ENCODE results near the gene IMMP2L. TPM values are rescaled to one million over a fixed set of nuclear protein-coding genes. Genes with fewer than 3 reads are reported as not detected.

Gene IMMP2L
- total and polyA plus RNA-seq, 2 donors (not counting 3 experiments of a cell fraction or from before 2014, with no cell fraction given), result 9.9 to 11.8 TPM

- H3K9me3 ChIP-seq (replicated peaks; ENCODE audit: control insufficient read depth, insufficient read depth, low read length), result no peaks in the 10 kb centered on the region
- no peak overlapping the region for H3K4me2 ChIP-seq (ENCODE audit: insufficient read depth, low read length)
- H3K4me1 ChIP-seq (ENCODE audit: control insufficient read depth, extremely low read depth, insufficient read depth, low read length), result no peaks in the 10 kb centered on the region
- H3K9me1 ChIP-seq (replicated peaks; ENCODE audit: control insufficient read depth, extremely low read depth, insufficient read depth, low read length), result no peaks in the 10 kb centered on the region
- H3K4me3 ChIP-seq (replicated peaks in 1 of 3; ENCODE audit: insufficient read depth in 1 of 3, low read depth in 1 of 3, low read length in 3 of 3), result no peak overlapping the region
- BruUV-seq (replicated peaks), result no TSS peak
- POLR2A ChIA-PET, result interaction anchor here (0.5 kb wide), 1 partner anchor 150 kb away, joined by 8 read pairs; no protein-coding TSS in a partner anchor
- H3K27me3 ChIP-seq (ENCODE audit: control insufficient read depth in 2 of 2, insufficient read depth in 2 of 2, low read length in 2 of 2), result no peaks in the 10 kb centered on the region
- H3K36me3 ChIP-seq (ENCODE audit: control insufficient read depth in 2 of 2, extremely low read depth in 1 of 2, insufficient read depth in 2 of 2, low read length in 2 of 2), result no peaks in the 10 kb centered on the region
- no peaks in the 10 kb centered on the region for H4K20me1 ChIP-seq (replicated peaks; ENCODE audit: control insufficient read depth, extremely low read depth, insufficient read depth, low read length)
- FAIRE-seq (no peak), DNase-seq (ENCODE audit: low read depth, low spot score) (no peak)
- TF ChIP-seq FOS (IDR thresholded peaks at IDR 0.05; ENCODE audit: borderline replicate concordance, insufficient read depth, low read length) (no peak), MYC (IDR thresholded peaks at IDR 0.05; ENCODE audit: low read depth, low read length) (no peak), EZH2 (IDR thresholded peaks at IDR 0.05; ENCODE audit: borderline replicate concordance, low read depth, low read length, severe bottlenecking) (no peak), POLR2AphosphoS5 (IDR thresholded peaks at IDR 0.05; ENCODE audit: insufficient read depth, low read depth, low read length) (no peak), CTCF (IDR thresholded peaks at IDR 0.05; ENCODE audit: extremely low read depth in 1 of 2, insufficient read depth in 1 of 2, low read depth in 1 of 2, low read length in 2 of 2) (no peak), GATA2 (IDR thresholded peaks at IDR 0.05; ENCODE audit: insufficient read depth, insufficient read length, low read depth, low read length) (no peak), JUN (IDR thresholded peaks at IDR 0.05; ENCODE audit: borderline replicate concordance, insufficient read depth, insufficient read length, low read depth) (no peak), MAX (IDR thresholded peaks at IDR 0.05; ENCODE audit: insufficient read depth, insufficient read length) (no peak), POLR2A (IDR thresholded peaks at IDR 0.05; ENCODE audit: low read depth, low read length) (no peak)
- intact Hi-C loops (cut with micrococcal nuclease) (no loop called here), dilution Hi-C loops (cut with MboI; ENCODE audit: extremely low pct_ligation_motif_present, low sequenced_read_pairs) (no loop called here)
- H2AFZ ChIP-seq (ENCODE audit: low read depth, low read length), result no peak overlapping the region
- no peak overlapping the region for H3K27ac ChIP-seq (ENCODE audit: insufficient read depth, low read depth, low read length)
- H3K9ac ChIP-seq (replicated peaks; ENCODE audit: extremely low read depth, insufficient read depth, low read length), result no peak overlapping the region
- no peaks in the 10 kb centered on the region for H3K79me2 ChIP-seq (ENCODE audit: control insufficient read depth, insufficient read depth, low read length)
- CTCF ChIA-PET, result no interaction called here
Observed at GRCh38 chr7:111145472-111145871, 416.8 kb downstream of the IMMP2L start.
